ENCODE measurements around the gene HORMAD2. TPM values are rescaled to one million over a fixed set of nuclear protein-coding genes. Genes with fewer than 3 reads are reported as not detected.
A peak's percentile ranks its signal among the peaks of the same experiment; 100 is the strongest.

Gene HORMAD2
- total and polyA plus RNA-seq, 9 of the 15 experiments (the other 6 are each of a cell fraction or from before 2014, with no cell fraction given) = not detected

- TF ChIP-seq SOX6 (IDR thresholded peaks at IDR 0.05) = 0 out of 2 replicates have a peak, but pooled peaks have one; percentile 20
- no peak for TF ChIP-seq SAP30 (IDR thresholded peaks at IDR 0.05; ENCODE audit: borderline replicate concordance, insufficient read depth, low read depth, low read length, poor library complexity, severe bottlenecking)
- no peak for TF ChIP-seq ZNF253 (CRISPR knock-in tag; conservative IDR thresholded peaks at IDR 0.05)
- no peak for TF ChIP-seq RBM14 (IDR thresholded peaks at IDR 0.05; ENCODE audit: borderline replicate concordance, insufficient read depth, low read depth, low read length)
- peak; percentile 43; the same call in 1 of the 2 replicates for TF ChIP-seq TCF3 (CRISPR knock-in tag; IDR thresholded peaks at IDR 0.05)
- TF ChIP-seq ZBTB26 (CRISPR knock-in tag; IDR thresholded peaks at IDR 0.05) = no peak
- no peak for TF ChIP-seq MTA1 (IDR thresholded peaks at IDR 0.05; ENCODE audit: borderline replicate concordance)
- no peak for TF ChIP-seq ZNF707 (CRISPR knock-in tag; conservative IDR thresholded peaks at IDR 0.05)
- no peak for TF ChIP-seq CUX1 (CRISPR knock-in tag; IDR thresholded peaks at IDR 0.05)
- TF ChIP-seq NR2C1 (IDR thresholded peaks at IDR 0.05) = peak; percentile 43; the same call in 1 of the 2 replicates
- no peak for TF ChIP-seq NR2C1 (tag; IDR thresholded peaks at IDR 0.05)
- TF ChIP-seq CBFB (CRISPR knock-in tag; IDR thresholded peaks at IDR 0.05) = no peak
- TF ChIP-seq NCOR1 (IDR thresholded peaks at IDR 0.05) = no peak
- TF ChIP-seq IRF1 (CRISPR knock-in tag; IDR thresholded peaks at IDR 0.05; ENCODE audit: borderline replicate concordance) = no peak
- no peak for TF ChIP-seq PBX2 (CRISPR knock-in tag; IDR thresholded peaks at IDR 0.05; ENCODE audit: low read depth)
- no peak for TF ChIP-seq PBX2 (tag; conservative IDR thresholded peaks at IDR 0.05; ENCODE audit: low read depth)
- TF ChIP-seq FOXK2 (conservative IDR thresholded peaks at IDR 0.05 in 1 of 2, IDR thresholded peaks at IDR 0.05 in 1 of 2; ENCODE audit: low read depth in 2 of 2) = peak in 1 of 2 experiments; percentile 68; a peak in 2 of 4 replicates
- TF ChIP-seq E2F3 (CRISPR knock-in tag; IDR thresholded peaks at IDR 0.05) = no peak
- no peak for TF ChIP-seq HNRNPH1 (optimal IDR thresholded peaks at IDR 0.05; ENCODE audit: low read depth, low read length)
These were observed 138.9 kb downstream of the HORMAD2 start (continued) for GRCh38 chr22:30219049-30219654.
